ENCODE measurements around the gene SPAAR. TPM values are rescaled to one million over a fixed set of nuclear protein-coding genes. Genes with fewer than 3 reads are reported as not detected.

The SPAAR gene
- total RNA-seq, 2 donors from 2014 or later: 3.8 to 6.3 TPM

DNA sequence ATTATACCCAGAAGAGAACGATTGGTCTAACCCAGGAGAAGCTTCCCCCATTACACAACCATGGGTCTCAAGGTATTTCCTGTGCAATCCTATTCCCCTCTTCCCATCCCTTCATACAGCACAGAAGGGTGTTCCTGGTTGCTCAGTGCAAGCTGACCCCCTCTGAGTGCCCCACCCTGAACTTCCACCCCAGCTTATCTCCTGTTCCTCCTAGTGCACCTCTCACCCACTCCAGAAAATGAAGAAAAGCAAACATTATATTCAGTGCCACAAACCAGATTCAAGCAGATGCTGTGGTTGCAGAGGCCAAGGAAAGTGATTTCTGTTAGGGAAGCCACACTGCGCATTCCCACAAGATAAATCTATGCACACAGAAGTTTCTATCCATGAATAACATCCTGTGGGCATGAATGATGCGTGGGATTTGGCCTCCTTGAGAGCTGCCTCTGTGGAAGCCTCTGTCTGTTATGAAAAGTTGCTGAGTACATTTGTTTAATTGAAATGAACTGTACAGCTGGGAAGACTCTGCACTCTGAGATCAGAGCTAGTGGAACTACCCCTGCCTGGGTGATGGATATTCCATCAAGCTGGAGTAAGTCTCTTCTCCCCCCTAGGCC is 50.9 kb downstream of the SPAAR start:
- Histone ChIP-seq H3K36me3 (no peaks in the 10 kb centered on the region), H3K27ac (no peak overlapping the region), H3K4me1 (no peaks in the 10 kb centered on the region), H3K27me3 (no peaks in the 10 kb centered on the region), H3K4me3 (no peak overlapping the region), H3K9me3 (no peaks in the 10 kb centered on the region)
- TF ChIP-seq, protein P1, sequence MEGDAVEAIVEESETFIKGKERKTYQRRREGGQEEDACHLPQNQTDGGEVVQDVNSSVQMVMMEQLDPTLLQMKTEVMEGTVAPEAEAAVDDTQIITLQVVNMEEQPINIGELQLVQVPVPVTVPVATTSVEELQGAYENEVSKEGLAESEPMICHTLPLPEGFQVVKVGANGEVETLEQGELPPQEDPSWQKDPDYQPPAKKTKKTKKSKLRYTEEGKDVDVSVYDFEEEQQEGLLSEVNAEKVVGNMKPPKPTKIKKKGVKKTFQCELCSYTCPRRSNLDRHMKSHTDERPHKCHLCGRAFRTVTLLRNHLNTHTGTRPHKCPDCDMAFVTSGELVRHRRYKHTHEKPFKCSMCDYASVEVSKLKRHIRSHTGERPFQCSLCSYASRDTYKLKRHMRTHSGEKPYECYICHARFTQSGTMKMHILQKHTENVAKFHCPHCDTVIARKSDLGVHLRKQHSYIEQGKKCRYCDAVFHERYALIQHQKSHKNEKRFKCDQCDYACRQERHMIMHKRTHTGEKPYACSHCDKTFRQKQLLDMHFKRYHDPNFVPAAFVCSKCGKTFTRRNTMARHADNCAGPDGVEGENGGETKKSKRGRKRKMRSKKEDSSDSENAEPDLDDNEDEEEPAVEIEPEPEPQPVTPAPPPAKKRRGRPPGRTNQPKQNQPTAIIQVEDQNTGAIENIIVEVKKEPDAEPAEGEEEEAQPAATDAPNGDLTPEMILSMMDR (IDR thresholded peaks at IDR 0.05): no peak
- no peak for DNase-seq (ENCODE audit: low spot score)

Other genes starting within 250 kb of the SPAAR start
- gene ARHGEF39, start 244.3 kb upstream of the SPAAR start, total RNA-seq: under 1 TPM in 1 of 2 donors, not detected in 1; 0.44 TPM
- 1 to 10 TPM; 5.5 to 5.9 TPM for gene CA9, start 235.6 kb upstream of the SPAAR start, total RNA-seq
- 100 to 1,000 TPM; 599 to 915 TPM for gene TPM2, start 219.6 kb upstream of the SPAAR start, total RNA-seq
- gene TLN1, start 177.3 kb upstream of the SPAAR start, total RNA-seq: 100 to 1,000 TPM; 273 to 370 TPM
- 10 to 100 TPM; 34.6 to 48.5 TPM for gene CREB3, start 176.8 kb upstream of the SPAAR start, total RNA-seq
- 10 to 100 TPM; 64.1 to 76.3 TPM for gene GBA2, start 160.3 kb upstream of the SPAAR start, total RNA-seq
- gene RGP1, start 160.2 kb upstream of the SPAAR start, total RNA-seq: 10 to 100 TPM; 21.3 to 25.7 TPM
- gene MSMP, start 155.2 kb upstream of the SPAAR start, total RNA-seq: not detected
- 10 to 100 TPM; 17.7 to 27.2 TPM for gene NPR2, start 117.9 kb upstream of the SPAAR start, total RNA-seq
- 1 to 10 TPM; 1.6 to 4.1 TPM for gene SPAG8, start 97.2 kb upstream of the SPAAR start, total RNA-seq
- gene HINT2, start 94.4 kb upstream of the SPAAR start, total RNA-seq: 10 to 100 TPM; 31.3 to 35.0 TPM
- not detected for gene FAM221B, start 80.8 kb upstream of the SPAAR start, total RNA-seq
- 10 to 100 TPM; 10.3 TPM for gene TMEM8B, start 80.3 kb upstream of the SPAAR start, total RNA-seq
- not detected for gene OR13J1, start 39.1 kb upstream of the SPAAR start, total RNA-seq
- gene HRCT1, start 3.3 kb upstream of the SPAAR start, total RNA-seq: 10 to 100 TPM in 1 of 2 donors, 1 to 10 TPM in 1; 4.9 to 12.5 TPM
- not detected for gene OR2S2, start 48.7 kb downstream of the SPAAR start, total RNA-seq
- 1 to 10 TPM; 7.6 to 8.9 TPM for gene RECK, start 127.4 kb downstream of the SPAAR start, total RNA-seq
- gene GLIPR2, start 227.2 kb downstream of the SPAAR start, total RNA-seq: 10 to 100 TPM; 11.2 to 11.6 TPM